NCI-H2029 (cell line): ENCODE measurements around the gene PLA2G2D.

Source experiments
- DNase-seq: peaks from one replicate; lab custom pipeline; 2025; lab: John Stamatoyannopoulos, UW

The PLA2G2D gene

DNA sequence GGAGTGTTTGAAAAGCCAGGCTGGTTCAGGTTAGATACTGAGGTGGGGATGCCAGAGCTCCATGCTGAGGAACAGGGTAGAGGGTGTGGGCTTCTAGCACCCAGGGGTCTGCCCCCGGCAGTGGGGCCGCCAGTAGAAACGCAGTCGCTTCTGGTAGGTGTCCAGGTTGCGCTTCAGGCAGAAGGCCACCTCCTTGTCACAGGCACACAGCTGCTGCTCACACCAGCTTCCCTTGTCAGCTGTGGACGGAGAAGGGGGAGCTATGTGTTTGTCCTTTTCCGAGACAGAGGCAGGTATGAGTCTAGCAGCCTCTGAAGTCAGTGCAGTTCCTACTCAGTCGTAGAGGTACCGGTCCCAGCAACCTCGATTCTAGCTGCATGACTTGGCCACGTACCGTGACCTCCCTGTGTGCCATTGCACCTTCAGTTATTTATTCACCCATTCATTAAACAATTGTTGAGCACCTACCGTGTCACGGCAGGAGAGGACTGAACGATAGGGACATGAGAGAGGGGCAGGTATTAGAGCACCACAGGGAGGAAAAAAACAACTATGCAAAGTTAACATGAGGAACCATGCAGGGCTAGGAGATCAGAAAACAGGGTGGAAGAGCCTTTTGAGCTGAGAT is 5.2 kb downstream of the PLA2G2D start:
- no peak for DNase-seq

DNA sequence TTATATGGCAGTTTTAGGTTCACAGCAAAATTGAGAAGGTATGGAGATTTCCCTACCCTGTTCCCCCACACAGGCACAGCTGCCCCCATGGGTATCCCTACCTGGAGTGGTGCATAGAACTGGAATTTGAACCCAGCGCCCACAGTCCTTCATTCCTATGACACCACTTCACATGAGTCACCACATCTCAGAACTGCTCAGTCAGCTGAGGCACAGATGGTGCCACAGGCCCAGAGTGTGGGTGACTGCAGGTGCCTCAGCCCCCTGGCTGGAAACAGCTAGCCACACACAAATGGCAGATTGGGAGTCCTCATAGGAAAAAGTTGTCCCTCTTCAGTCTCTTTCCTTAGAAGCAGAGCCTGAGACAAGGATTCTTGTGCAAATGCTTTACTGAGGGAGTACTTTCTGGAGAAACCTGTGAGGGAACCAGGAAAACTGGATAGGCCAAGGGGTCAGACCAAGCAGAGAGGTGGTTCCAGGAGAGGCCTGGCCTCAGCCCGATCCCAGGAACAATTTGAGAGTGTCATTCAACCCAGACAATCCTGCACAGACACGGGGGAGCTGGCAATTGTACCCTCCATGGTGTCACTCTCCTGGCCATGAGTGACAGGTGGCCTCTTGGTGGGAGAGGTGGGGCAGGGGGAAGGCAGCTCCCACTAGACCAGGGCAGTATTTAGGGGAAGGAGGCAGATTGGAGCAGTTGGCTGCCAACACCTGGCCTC is 6.9 kb downstream of the PLA2G2D start:
- no peak for DNase-seq

DNA sequence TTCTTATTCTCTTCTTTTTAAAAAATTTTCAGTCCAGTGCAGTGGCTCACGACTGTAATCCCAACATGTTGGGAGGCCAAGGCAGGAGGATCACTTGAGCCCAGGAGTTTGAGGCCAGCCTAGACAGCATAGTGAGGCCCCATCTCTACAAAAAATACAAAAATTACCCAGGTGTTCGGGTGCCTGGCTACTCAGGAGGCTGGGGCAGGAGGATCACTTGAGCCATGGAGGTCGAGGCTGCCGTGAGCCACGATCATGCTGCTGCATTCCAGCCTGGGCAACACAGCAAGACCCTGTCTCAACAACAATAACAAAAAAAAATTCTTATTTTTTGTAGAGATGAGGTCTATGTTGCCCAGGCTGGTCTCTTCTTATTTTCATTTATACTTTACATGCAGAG is 7.9 kb downstream of the PLA2G2D start:
- DNase-seq: no peak

DNA sequence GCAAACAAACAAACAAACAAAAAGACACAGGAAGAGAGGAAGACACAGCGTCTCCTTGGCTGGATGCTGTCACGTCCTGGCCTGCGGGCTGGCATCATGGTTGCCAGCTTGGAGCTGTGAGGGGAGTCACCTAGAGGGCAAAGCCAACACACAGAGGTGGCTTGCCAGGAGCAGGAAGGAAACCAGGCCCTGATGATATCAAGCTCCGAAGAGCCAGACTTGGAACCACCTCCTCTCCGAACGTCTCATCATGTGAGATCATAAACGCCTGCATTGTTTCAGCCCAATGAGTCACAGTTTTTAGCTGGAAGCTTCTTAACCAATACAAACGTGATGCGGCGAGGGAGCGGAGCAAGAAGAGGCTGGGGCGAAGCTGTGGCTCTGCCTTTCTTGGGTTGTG is 8.7 kb downstream of the PLA2G2D start:
- DNase-seq: no peak

DNA sequence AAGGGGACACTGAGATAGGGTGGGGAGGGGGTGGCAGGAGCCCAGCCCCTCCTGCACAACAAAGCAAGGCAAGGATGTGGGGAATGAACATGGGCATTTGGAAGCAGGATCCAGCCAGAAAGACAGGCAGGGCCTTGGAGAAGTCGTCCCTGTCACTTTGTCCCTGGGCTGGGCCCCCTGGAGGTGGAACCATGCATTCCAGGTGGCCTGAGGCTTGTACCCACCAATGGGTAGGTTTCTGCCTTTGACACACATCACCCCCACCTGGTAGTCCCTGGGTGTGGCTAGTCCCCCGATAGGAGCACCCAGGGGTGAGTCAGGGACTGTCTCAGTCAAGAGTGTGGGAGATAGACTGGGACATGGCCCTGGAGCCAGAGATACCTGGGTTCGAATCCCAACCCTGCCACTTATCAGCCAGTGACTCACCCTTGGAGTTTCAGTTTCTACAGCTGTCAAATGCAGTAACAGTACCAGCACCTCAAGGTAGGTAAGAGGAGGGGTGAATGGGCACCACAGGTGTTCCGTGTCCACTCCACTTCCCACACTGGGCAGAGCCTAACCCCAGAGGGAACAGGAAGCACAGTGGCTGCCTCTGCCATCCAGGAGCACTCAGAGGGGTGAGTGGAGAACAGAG is 10.0 kb downstream of the PLA2G2D start:
- DNase-seq: no peak

DNA sequence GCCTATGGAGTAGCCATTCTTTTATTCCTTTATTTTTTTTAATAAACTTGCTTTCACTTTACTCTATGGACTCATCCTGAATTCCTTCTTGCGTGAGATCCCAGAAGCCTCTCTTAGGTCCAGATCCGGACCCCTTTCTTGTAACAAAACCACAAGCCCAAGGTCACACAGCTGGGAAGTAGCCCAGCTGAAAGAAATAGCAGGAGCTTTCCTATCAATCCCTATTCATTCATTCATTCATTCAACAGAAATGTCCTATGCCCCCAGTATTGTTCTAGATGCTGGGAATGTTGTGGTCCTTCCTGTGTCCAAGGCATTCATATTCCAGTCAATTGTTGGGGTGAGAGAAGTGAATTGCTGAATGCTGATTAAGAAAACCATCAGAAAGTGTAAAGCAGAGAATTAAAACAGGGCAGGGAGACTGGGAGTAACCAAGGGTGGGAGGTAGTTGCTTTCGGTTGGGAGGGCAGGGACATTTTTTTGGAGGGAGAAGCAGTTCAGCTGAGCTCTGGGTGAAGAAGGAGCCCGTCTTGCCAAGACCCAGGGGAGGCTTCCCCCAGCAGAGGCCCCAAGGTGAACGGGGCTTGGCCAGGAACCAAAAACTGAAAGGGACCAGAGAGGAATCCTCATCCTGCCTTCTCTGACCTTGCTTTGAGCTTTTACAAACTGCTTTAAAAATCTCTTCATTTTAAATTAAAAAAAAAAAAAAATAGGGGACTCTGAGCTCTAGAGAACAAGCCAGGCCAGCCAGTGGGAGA is 10.8 kb downstream of the PLA2G2D start:
- DNase-seq: no peak

DNA sequence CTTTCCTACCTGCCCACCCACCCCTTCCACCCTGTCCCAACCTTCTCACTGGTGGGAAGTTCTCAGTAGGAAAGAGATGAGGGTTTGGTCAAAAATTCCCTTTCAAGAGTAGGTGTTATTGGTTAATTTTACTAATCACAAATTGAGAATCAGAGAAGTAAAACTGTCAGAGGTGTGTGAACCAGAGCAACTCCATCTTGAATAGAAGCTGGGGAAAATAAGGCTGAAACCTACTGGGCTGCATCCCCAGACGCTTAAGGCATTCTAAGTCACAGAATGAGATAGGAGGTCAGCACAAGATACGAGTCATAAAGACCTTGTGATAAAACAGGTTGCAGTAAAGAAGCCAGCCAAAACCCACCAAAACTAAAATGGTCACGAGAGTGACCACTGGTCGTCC is 11.5 kb downstream of the PLA2G2D start:
- DNase-seq: no peak

DNA sequence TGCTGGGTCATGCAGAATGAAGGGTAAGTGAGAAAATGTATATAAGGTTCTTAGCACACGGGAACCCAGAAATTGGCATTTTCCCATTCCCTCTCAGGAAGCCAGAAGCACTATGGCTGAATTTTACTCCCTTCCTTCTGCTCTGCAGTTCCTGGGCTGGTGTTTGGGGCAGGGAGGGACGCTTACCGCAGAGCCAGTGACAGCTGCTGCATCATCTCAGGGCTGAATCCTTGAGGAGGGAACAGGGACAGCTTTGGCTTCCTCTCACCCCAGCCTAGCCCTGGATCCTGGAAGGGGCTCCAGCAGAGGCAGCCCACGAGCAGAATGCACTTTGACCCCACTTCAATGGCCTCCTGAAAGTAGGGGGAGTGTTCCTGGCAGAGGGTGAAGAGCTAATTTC is 12.0 kb downstream of the PLA2G2D start:
- no peak for DNase-seq

DNA sequence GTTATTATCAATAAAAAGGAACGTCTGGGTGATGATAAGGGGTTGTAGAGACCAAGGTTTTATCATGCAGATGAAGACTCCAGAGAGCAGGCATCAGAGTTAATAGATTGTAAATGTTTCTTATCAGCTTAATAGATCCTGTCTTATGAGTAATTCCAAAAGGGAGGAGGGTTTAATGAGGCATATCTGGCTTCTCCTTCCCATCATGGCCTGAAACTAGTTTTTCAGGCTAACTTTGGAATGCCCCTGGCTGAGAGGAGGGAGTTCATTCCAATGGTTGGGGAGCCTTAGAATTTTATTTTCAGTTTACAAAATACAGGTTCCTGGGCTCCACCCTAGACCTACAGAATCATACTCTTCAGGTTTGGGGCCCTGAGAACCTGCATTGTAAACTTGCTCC is 13.5 kb downstream of the PLA2G2D start:
- no peak for DNase-seq

DNA sequence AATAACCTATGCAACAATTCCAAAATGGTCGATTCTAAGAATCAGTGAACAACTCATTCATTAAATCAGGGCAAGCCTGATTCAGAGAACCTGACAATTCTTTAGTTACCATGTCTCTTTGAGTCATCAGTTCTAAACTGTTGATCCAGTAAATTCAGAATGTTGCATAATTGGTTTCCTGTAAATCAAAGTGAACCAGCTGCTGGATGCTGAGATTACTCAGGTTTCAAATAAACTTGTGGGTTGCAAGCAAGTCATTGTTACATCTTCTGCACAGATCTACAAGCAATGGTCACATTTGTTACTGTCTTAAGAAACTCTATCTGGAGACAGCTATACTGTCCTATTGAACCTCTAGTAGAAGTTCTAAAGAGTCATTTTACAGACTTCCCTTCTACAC is 16.5 kb downstream of the PLA2G2D start:
- no peak for DNase-seq

DNA sequence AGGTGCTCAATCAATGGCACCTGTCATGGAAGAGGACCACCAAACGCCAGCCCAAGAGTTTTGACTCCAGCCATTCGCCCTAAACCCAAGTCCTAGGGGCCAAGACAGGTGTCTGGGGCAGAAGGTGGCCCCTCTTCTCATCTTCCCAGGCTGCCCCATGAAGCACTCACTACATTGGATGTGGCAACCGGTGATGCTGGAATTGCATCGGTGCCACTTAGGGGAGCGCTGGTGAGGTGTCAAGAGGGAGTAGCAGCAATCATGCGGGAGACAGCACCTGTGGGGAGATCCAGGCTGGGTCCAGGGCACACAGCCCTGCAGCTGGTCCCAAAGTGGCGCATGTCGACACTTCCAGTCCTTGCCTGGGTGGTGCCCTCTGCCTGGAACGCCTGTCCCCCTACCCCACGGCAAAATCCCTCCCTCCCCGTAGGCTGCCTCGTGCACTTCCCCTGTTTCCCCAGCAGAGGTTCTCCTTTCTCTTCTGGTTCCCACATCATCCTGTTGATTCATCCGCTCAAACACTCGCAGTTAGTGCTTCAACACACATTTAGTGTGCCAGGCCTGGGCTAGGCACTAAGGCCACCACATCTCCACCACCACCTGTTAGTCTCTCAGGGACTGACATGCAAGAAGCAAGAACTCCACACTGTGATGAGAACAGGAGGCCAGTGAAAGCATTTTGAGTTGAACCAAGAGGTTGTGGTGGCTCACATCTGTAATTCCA is 18.5 kb downstream of the PLA2G2D start:
- DNase-seq: peak; percentile 3

DNA sequence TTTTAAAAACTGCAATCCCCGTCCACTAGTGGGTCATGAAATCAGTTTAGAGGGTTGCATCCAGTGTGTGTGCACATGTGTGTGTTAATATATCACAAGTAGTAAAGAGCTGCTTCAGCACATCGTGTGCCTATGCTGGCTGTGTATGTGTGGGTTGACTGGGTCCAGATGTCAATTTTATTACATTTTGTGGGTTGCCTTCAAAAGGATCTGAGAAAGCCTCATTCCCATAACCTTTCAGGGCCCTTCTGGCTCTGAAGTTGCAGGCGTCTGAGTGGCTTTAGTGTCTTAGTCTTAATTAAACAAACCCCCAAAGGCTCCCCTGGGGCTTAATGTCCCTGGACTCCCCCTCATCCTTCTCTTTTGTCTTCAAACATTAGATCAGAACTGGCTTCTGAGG is 19.8 kb downstream of the PLA2G2D start:
- no peak for DNase-seq

DNA sequence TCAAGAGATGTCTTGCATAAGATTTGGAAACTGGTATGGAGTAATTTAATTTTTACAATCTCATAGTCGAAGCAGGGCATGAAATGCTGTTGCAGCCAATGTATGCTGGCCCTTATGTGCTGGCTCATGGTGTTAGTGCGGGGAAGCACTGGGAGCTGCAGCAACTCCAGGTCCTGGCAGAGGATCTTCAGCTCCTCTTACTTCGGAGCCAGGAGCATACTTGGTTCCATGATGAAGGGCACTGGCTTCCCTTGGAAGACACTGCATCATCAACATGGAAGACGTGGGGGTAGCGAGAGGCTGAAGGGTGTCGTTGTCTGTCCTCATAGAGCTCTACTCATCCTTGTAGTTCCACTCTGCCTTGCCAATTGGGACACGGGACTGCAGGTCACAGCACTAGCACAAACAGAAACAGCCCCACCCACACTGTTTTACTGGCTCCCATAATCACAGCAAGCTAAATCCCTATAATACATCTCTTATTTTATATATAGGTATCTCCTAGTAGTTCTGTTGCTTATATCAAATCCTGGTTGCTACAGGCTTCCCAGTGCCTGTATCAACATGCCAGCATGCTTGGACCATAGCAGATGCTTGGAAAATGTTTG is 22.4 kb downstream of the PLA2G2D start:
- DNase-seq: no peak

DNA sequence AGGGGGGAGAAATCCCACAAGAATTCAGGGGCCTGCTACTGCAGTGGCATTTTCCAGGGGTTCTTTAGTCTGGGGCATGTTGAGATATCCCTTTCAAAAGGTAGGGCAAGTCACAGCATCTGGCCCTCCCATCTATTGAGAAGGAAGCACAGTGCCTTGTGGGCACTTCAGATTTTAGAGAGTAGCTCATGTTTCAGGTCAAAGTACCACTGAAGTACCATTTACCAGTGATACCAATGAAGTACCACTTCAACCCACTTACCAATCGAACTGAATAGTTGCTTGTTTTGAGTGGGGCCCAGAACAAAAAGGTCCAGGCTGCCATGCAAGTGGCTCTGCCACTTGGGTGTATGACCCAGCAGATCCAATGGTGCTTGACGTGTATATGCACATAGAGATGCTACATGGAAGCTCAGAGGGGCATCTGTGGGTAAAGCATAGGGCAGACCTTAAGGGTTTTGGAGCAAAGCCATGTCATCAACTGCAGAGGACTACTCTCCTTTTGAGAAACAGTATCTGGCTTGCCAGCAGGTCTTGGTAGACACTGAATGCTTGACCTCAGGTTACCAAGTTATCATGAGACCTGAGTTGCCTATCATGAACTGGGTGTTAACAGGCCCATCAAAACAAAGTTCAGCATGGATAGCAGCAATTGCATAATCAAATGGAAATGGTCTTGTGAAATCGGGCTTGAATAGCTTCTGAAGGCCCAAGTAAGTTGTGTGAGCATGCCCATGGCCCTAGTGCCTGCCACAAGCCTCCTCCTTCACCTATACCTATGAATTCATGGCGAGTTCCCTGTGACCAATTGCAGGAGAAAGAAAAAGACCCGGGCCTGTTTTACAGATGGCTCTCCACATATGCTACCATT is 23.5 kb downstream of the PLA2G2D start:
- peak; percentile 74 for DNase-seq

DNA sequence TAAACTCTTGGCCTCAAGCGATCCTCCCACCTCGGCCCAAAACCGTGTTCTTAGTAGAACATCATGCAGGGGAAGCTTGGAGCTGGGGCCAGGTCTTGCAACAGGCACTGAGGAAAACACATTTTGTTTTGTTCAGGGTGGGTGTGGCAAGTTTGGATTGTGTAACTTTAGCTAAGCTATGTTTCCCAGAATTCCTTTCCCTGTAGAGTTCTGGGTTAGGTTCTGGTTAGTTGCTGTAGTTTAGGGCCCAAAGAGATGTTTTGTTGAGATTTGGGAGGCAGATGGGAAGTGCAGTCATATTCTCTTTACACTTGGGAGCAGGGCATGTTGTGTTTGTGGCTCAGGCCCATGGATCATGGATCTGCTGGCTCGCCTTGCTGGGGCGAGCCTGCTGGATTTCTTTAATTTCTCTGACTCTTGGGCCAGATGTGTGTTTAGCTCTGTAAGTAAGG is 25.4 kb downstream of the PLA2G2D start:
- no peak for DNase-seq

DNA sequence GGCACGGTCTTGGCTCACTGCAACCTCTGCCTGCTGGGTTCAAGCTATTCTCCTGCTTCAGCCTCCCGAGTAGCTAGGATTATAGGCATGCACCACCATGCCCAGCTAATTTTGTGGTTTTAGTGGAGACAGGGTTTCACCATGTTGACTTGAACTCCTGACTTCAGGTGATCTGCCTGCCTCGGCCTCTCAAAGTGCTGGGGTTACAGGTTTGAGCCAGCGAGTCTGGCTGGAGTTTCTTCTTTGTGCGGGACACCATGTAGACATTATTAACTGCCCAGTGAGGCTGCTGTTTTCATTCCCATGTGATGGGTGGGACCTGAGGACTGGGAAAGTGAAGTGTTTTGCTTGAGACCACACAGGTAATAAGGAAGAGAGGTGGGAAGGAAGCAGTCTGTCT is 26.0 kb downstream of the PLA2G2D start:
- no peak for DNase-seq

DNA sequence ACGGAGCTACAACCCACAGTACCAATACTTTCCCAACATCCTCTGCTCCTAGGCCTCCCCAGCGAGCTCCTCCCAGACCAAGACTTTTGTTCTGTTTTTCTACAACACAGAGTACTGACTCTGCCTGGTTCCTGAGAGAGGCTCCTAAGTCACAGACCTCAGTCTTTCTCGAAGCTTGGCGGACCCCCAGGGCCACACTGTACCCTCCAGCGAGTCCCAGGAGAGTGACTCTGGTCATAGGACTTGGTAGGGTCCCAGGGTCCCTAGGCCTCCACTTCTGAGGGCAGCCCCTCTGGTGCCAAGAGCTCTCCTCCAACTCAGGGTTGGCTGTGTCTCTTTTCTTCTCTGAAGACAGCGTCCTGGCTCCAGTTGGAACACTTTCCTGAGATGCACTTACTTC is 28.7 kb downstream of the PLA2G2D start:
- no peak for DNase-seq

DNA sequence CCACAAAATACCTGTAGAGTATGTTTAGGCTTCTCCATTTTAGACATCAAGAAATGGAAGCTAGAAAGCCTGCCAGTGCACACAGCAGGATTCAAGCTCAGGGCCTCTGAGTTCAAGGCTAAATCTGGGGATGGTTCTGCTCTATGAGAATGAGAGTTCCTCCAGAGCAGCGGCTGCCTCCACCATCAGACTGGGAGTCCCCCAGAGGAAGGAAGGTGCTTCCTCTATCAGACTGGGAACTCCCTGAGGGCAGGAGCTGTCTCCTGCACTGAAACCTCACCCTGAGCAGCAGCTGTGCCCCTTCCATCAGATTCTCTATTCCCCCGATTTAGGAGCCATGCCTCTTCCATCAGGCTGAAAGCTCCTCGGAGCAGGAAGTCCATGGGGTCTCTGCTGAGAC is 29.2 kb downstream of the PLA2G2D start:
- no peak for DNase-seq

DNA sequence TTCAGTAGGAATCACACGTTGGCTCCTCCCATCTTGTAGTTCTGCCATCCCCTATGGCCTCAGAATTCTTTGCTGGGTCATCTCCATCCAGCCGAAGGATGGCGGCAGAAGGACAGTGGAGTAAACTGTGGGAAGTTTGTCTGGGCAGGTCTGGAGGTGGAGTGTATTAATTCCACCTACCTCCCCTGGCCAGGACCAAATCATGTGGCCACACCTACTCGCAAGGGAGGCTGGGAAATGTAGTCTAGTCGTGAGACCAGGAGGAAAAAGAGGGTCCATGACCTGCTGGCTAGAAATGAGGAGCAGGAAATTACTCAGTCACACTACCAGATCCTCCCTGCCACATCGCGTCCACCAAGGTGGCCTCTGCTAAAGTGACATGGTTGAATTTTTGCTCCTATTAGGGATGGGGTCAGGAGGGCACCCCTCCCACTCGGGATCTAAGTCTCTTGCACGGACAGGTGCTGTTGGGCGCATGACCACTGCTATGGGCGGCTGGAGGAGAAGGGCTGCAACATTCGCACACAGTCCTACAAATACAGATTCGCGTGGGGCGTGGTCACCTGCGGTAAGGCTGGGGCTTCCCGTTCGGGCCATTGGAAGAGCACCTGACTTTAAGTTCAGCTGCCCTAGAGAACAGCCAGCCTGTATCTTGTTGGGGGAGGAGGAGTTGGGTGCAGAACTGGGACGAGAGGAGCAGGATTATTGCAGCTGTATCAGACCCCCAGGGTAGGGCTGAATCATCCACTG is 29.8 kb downstream of the PLA2G2D start:
- DNase-seq: no peak

DNA sequence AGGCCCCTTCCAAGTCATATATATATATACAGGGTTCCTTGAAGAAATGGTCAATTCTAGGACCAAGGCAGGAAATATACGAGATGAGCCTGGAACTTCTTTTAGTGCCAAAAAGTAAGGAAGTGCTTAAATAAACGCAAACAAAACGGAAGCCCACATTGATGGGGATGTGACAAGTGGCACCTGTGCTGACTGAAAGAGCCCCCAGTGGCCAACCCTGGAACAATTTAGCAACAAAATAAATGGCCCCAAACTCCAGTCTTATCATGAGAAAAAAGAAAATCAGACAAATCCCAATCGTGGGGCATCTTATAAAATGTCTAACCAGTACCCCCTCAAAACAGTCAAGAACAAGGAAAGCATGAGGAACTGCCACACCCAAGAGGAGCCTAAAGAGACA is 31.7 kb downstream of the PLA2G2D start:
- DNase-seq: no peak
